IMR-90 (cell line): Measurements from ENCODE around the gene PIM3. TPM values are rescaled to one million over a fixed set of nuclear protein-coding genes. Genes with fewer than 3 reads are reported as not detected.

Source experiments
- ATAC-seq: fragments of 200-7000 bp; cut with Tn5 transposase; 2 replicates; pipeline ENCODE4 v1.9.1; 2020; ENCODE audit warnings: low read depth, mild to moderate bottlenecking, moderate library complexity
- BruUV-seq: library from RNA; stranded (reverse); fragments of 400-500 nt; replicated peaks from 2 replicates; lab custom pipeline; 2021; lab: Mats Ljungman, UMichigan
- CTCF ChIA-PET: fragments of 300-600 bp; formaldehyde crosslinking; extraction: SDS; loops from one replicate; lab custom pipeline; 2021; ENCODE audit warnings: antibody characterized with exemption; lab: Yijun Ruan, JAX
- POLR2A ChIA-PET: fragments of 300-600 bp; sonication (Branson Sonifier 250); formaldehyde crosslinking; loops from one replicate; lab custom pipeline; 2022; ENCODE audit warnings: antibody characterized with exemption; ENCODE audit not compliant: unreplicated experiment; lab: Charles Lee
- DNase-seq: peaks from one replicate; pipeline ENCODE4 v3.0.0; 2013
- H2AFZ ChIP-seq: replicated peaks from 2 replicates; pipeline ENCODE3; 2013; ENCODE audit warnings: low read length, mild to moderate bottlenecking; ENCODE audit not compliant: poor library complexity
- H2AK5ac ChIP-seq: 2 replicates; pipeline ENCODE4 v1.6.1; 2013; ENCODE audit warnings: low read depth, low read length, inconsistent platforms
- H2AK9ac ChIP-seq: replicated peaks from 2 replicates; pipeline ENCODE3; 2013; ENCODE audit warnings: mild to moderate bottlenecking, low read depth, low read length, moderate library complexity; ENCODE audit not compliant: poor library complexity
- H2BK120ac ChIP-seq: 2 replicates; pipeline ENCODE4 v1.6.1; 2013; ENCODE audit warnings: low read depth, low read length, inconsistent platforms
- H2BK15ac ChIP-seq: 3 replicates; pipeline ENCODE4 v1.6.1; 2013; ENCODE audit warnings: low read depth, low read length, inconsistent platforms
- H2BK20ac ChIP-seq: 2 replicates; pipeline ENCODE4 v1.6.1; 2013; ENCODE audit warnings: low read depth, mild to moderate bottlenecking, inconsistent platforms, low read length, moderate library complexity
- H2BK5ac ChIP-seq: 2 replicates; pipeline ENCODE4 v1.6.1; 2013; ENCODE audit warnings: mild to moderate bottlenecking, low read depth, low read length, inconsistent platforms; ENCODE audit not compliant: poor library complexity, severe bottlenecking
- H3K14ac ChIP-seq: replicated peaks from 2 replicates; pipeline ENCODE4 v1.6.1; 2013; ENCODE audit warnings: low read depth, low read length, inconsistent platforms
- H3K18ac ChIP-seq: 2 replicates; pipeline ENCODE4 v1.6.1; 2013; ENCODE audit warnings: low read depth, low read length, control low read depth
- H3K23ac ChIP-seq: 2 replicates; pipeline ENCODE4 v1.6.1; 2013; ENCODE audit warnings: low read depth, low read length, inconsistent platforms
- H3K27ac ChIP-seq: 2 replicates; pipeline ENCODE4 v1.5.1; 2013; ENCODE audit warnings: mild to moderate bottlenecking, control low read depth, low read length; ENCODE audit not compliant: insufficient read depth
- H3K27me3 ChIP-seq: 2 replicates; pipeline ENCODE4 v1.6.1; 2013; ENCODE audit warnings: low read length; ENCODE audit not compliant: control insufficient read depth, insufficient read depth
- H3K36me3 ChIP-seq: 2 replicates; pipeline ENCODE4 v1.6.1; 2013; ENCODE audit warnings: low read length, mixed read lengths; ENCODE audit not compliant: control insufficient read depth, insufficient read depth
- H3K4ac ChIP-seq: 2 replicates; pipeline ENCODE4 v1.6.1; 2013; ENCODE audit warnings: low read depth, low read length, inconsistent platforms
- H3K4me1 ChIP-seq: 2 replicates; pipeline ENCODE4 v1.6.1; 2013; ENCODE audit warnings: low read length, mixed read lengths; ENCODE audit not compliant: control insufficient read depth, insufficient read depth
- H3K4me2 ChIP-seq: 2 replicates; pipeline ENCODE4 v1.6.1; 2013; ENCODE audit warnings: low read depth, mild to moderate bottlenecking, control low read depth, low read length, moderate library complexity
- H3K4me3 ChIP-seq: 2 replicates; pipeline ENCODE4 v1.5.1; 2013; ENCODE audit warnings: low read depth, mild to moderate bottlenecking, control low read depth, low read length, moderate library complexity; ENCODE audit not compliant: insufficient read depth
- H3K56ac ChIP-seq: 2 replicates; pipeline ENCODE4 v1.6.1; 2013; ENCODE audit warnings: low read length, inconsistent platforms; ENCODE audit not compliant: insufficient read depth; ENCODE audit errors: extremely low read depth
- H3K79me1 ChIP-seq, 2 experiments: 2 replicates each; pipeline ENCODE4 v1.6.1; 2013; ENCODE audit warnings: low read length in 2 of 2, inconsistent platforms in 1 of 2, low read depth in 1 of 2
- H3K9ac ChIP-seq: 2 replicates; pipeline ENCODE4 v1.6.1; 2013; ENCODE audit warnings: low read depth, low read length, control low read depth
- H3K9me1 ChIP-seq: 2 replicates; pipeline ENCODE4 v1.6.1; 2013; ENCODE audit warnings: low read length, inconsistent platforms; ENCODE audit not compliant: insufficient read depth
- H3K9me3 ChIP-seq: 2 replicates; pipeline ENCODE4 v1.6.1; 2013; ENCODE audit warnings: low read length; ENCODE audit not compliant: control insufficient read depth, insufficient read depth
- H4K20me1 ChIP-seq: 2 replicates; pipeline ENCODE4 v1.6.1; 2013; ENCODE audit warnings: low read length, inconsistent platforms; ENCODE audit not compliant: insufficient read depth
- H4K5ac ChIP-seq: 2 replicates; pipeline ENCODE4 v1.6.1; 2013; ENCODE audit warnings: mild to moderate bottlenecking, low read depth, low read length, control low read depth
- H4K8ac ChIP-seq, 2 experiments: 2 replicates each; pipeline ENCODE4 v1.6.1; 2013; ENCODE audit warnings: low read depth in 2 of 2, low read length in 2 of 2, control low read depth in 1 of 2, inconsistent platforms in 1 of 2
- H4K91ac ChIP-seq: 2 replicates; pipeline ENCODE4 v1.6.1; 2013; ENCODE audit warnings: low read depth, low read length, inconsistent platforms; ENCODE audit not compliant: insufficient read depth
- CEBPB ChIP-seq: IDR thresholded peaks from 2 replicates; pipeline ENCODE4 v1.6.1; 2012; ENCODE audit warnings: low read depth, low read length, improper control_type of control experiment
- FOS ChIP-seq: fragments of 150-350 bp; IDR thresholded peaks from 2 replicates; pipeline ENCODE4 v1.6.1; 2016; ENCODE audit warnings: low read depth, low read length
- MAZ ChIP-seq: IDR thresholded peaks from 2 replicates; pipeline ENCODE4 v1.6.1; 2012; ENCODE audit warnings: low read depth, mild to moderate bottlenecking, low read length, improper control_type of control experiment, moderate library complexity, borderline replicate concordance
- MXI1 ChIP-seq: IDR thresholded peaks from 2 replicates; pipeline ENCODE4 v1.6.1; 2012; ENCODE audit warnings: low read depth, mild to moderate bottlenecking, low read length, moderate library complexity, borderline replicate concordance
- RAD21 ChIP-seq: IDR thresholded peaks from 2 replicates; pipeline ENCODE4 v1.6.1; 2012; ENCODE audit warnings: low read length, improper control_type of control experiment
- RCOR1 ChIP-seq: IDR thresholded peaks from 2 replicates; pipeline ENCODE4 v1.6.1; 2012; ENCODE audit warnings: mild to moderate bottlenecking, low read length, improper control_type of control experiment; ENCODE audit not compliant: insufficient replicate concordance
- RFX5 ChIP-seq: IDR thresholded peaks from 2 replicates; pipeline ENCODE4 v1.8.0; 2012; ENCODE audit warnings: low read depth, mild to moderate bottlenecking, low read length, moderate library complexity
- WGBS, 2 experiments: methylation state at CpG; one replicate each; pipeline versions ENCODE4 v1.1.5 to v1.1.7; 2013; ENCODE audit warnings: missing lambda C conversion rate in 2 of 2; ENCODE audit not compliant: insufficient read length in 1 of 2; ENCODE audit errors: extremely low coverage in 2 of 2; 5-methylcytosine and 5-hydroxymethylcytosine counted together
- dilution Hi-C: fragments of 300-500 bp; cut with HindIII; formaldehyde crosslinking; loops from one replicate; pipeline ENCODE4 v1.14.3; 2018; ENCODE audit warnings: low sequenced_read_pairs; ENCODE audit not compliant: unreplicated experiment
- in situ Hi-C: fragments of 300-500 bp; cut with MboI; formaldehyde crosslinking; loops from 3 replicates; pipeline ENCODE4 v1.14.3; 2019; ENCODE audit warnings: low sequenced_read_pairs, inconsistent platforms, mixed read lengths
- intact Hi-C: fragments of 100-400 bp; cut with micrococcal nuclease; formaldehyde crosslinking; loops from 2 replicates; pipeline ENCODE4 v1.10.0; 2022
- polyA plus RNA-seq, 3 experiments: library from polyadenylated mRNA; depleted of rRNA; stranded (reverse); fragments of >200 nt; gene quantifications; 2 replicates each; pipeline ENCODE4 v1.2.3, GENCODE V29; 2012; ENCODE audit warnings: low replicate concordance in 1 of 3
- total RNA-seq: library from RNA; depleted of rRNA; stranded (reverse); fragments of >200 nt; gene quantifications from 2 replicates; pipeline ENCODE4 v1.2.3, GENCODE V29; 2012
- TF ChIP-seq, protein P1 (sequence below): fragments of 150-350 bp; IDR thresholded peaks from 2 replicates; pipeline ENCODE4 v1.6.1; 2017; ENCODE audit warnings: mild to moderate bottlenecking, antibody characterized with exemption, low read length, low read depth
- TF ChIP-seq, protein P2 (sequence below): fragments of 150-350 bp; IDR thresholded peaks from 2 replicates; pipeline ENCODE4 v1.6.1; 2016; ENCODE audit warnings: low read depth, mild to moderate bottlenecking, low read length, moderate library complexity, borderline replicate concordance

PIM3 gene
- total and polyA plus RNA-seq, 2 of the 4 experiments (the other 2 are of a cell fraction): 8.6 to 24.7 TPM

DNA sequence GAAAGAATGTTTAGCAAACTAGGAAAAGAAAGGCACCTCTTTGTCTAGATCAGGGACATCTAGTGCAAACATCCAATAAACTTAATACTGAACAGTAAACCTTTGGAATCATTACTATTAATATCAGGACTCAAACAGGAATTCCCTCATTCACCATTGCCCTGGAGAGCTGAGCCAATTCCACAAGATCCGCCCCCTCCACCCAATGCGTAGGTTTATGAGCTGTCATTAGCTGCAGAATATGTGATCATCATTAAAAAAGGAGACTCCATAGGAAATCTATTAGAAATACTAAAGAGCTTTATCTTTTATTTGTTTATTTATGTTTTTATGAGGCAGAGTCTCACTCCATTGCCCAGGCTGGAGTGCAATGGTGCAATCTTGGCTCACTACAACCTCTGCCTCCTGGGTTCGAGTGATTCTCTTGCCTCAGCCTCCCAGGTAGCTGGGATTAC, 46.5 kb downstream of the PIM3 start:
- Histone ChIP-seq H3K9me1 (no peaks in the 10 kb centered on the region), H3K4me3 (no peak overlapping the region), H3K23ac (no peak overlapping the region), H2AK9ac (no peak overlapping the region), H2BK15ac (no peak overlapping the region), H2AK5ac (no peak overlapping the region), H4K91ac (no peak overlapping the region), H3K9me3 (no peaks in the 10 kb centered on the region; the same call in 1 of the 2 replicates), H3K27ac (no peak overlapping the region), H3K4ac (no peak overlapping the region), H3K79me1 (no peaks in the 10 kb centered on the region), H2AFZ (no peak overlapping the region), H3K4me1 (no peaks in the 10 kb centered on the region), H3K4me2 (no peak overlapping the region), H2BK120ac (no peak overlapping the region), H4K5ac (no peak overlapping the region), H3K27me3 (peaks cover 31% of the 10 kb centered on the region), H2BK20ac (no peak overlapping the region), H3K36me3 (no peaks in the 10 kb centered on the region), H2BK5ac (no peak overlapping the region), H3K56ac (no peak overlapping the region), H3K18ac (no peak overlapping the region), H4K8ac (no peak overlapping the region), H4K20me1 (no peaks in the 10 kb centered on the region), H3K14ac (no peak overlapping the region), H3K9ac (no peak overlapping the region)
- DNase-seq (no peak), ATAC-seq (no peak)
- in situ Hi-C loops: no loop called here
- intact Hi-C loops: no loop called here
- WGBS, 2 experiments: no CpG with 5 or more reads among the region's 3 CpGs
- dilution Hi-C loops: no loop called here
- CTCF ChIA-PET: interaction anchor here (1.0 kb wide), 1 partner anchor 23 kb away, joined by 3 read pairs; no protein-coding TSS in a partner anchor
- no TSS peak for BruUV-seq
- POLR2A ChIA-PET: no interaction called here
- no peak for TF ChIP-seq FOS
- TF ChIP-seq, protein P1, sequence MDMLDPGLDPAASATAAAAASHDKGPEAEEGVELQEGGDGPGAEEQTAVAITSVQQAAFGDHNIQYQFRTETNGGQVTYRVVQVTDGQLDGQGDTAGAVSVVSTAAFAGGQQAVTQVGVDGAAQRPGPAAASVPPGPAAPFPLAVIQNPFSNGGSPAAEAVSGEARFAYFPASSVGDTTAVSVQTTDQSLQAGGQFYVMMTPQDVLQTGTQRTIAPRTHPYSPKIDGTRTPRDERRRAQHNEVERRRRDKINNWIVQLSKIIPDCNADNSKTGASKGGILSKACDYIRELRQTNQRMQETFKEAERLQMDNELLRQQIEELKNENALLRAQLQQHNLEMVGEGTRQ: no peak
- no peak for TF ChIP-seq MXI1
- TF ChIP-seq CEBPB: no peak
- TF ChIP-seq, protein P2, sequence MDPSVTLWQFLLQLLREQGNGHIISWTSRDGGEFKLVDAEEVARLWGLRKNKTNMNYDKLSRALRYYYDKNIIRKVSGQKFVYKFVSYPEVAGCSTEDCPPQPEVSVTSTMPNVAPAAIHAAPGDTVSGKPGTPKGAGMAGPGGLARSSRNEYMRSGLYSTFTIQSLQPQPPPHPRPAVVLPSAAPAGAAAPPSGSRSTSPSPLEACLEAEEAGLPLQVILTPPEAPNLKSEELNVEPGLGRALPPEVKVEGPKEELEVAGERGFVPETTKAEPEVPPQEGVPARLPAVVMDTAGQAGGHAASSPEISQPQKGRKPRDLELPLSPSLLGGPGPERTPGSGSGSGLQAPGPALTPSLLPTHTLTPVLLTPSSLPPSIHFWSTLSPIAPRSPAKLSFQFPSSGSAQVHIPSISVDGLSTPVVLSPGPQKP: no peak
- TF ChIP-seq RFX5: no peak
- no peak for TF ChIP-seq MAZ
- no peak for TF ChIP-seq RAD21
- no peak for TF ChIP-seq RCOR1
